Keratinocyte (primary cell): ENCODE results near the gene PRKD1.

Experiments used
- CTCF ChIP-seq, 3 experiments: IDR thresholded peaks in 1 of 3; conservative IDR thresholded peaks in 1 of 3; optimal IDR thresholded peaks in 1 of 3; 2 replicates in 2 of 3; 3 replicates in 1 of 3; pipeline versions ENCODE3 to v1.5.1; 2011; ENCODE audit warnings: low read length in 3 of 3, mild to moderate bottlenecking in 3 of 3, moderate library complexity in 2 of 3, control low read depth in 1 of 3, inconsistent platforms in 1 of 3; ENCODE audit not compliant: insufficient read depth in 2 of 3; ENCODE audit errors: extremely low read depth in 1 of 3
- EZH2 ChIP-seq: IDR thresholded peaks from one replicate; pipeline ENCODE4 v1.6.1; 2012; ENCODE audit warnings: inconsistent platforms, mild to moderate bottlenecking, low read length, moderate library complexity

GRCh38 chr14:29885988-29886387 lies 41.7 kb downstream of the PRKD1 start:
- TF ChIP-seq CTCF (optimal IDR thresholded peaks at IDR 0.05 in 1 of 3, IDR thresholded peaks at IDR 0.05 in 1 of 3, conservative IDR thresholded peaks at IDR 0.05 in 1 of 3; ENCODE audit: extremely low read depth in 1 of 3, insufficient read depth in 2 of 3, low read length in 3 of 3) (no peak), EZH2 (no peak)
